Mammary epithelial cell (primary cell): ENCODE results near the gene RNPEPL1.

Source experiments
- CTCF ChIP-seq, 2 donors: IDR thresholded peaks in 1 of 2; conservative IDR thresholded peaks in 1 of 2; 2 replicates each; pipeline ENCODE4 v1.5.1; 2011 to 2012; ENCODE audit warnings: inconsistent platforms in 2 of 2, low read length in 2 of 2, mild to moderate bottlenecking in 2 of 2, control low read depth in 1 of 2, low read depth in 1 of 2; ENCODE audit not compliant: insufficient read depth in 1 of 2; ENCODE audit errors: extremely low read depth in 1 of 2
- EZH2 ChIP-seq: IDR thresholded peaks from 2 replicates; pipeline ENCODE4 v1.6.1; 2012; ENCODE audit warnings: low read length, inconsistent platforms, borderline replicate concordance

GRCh38 chr2:240594511-240595380 lies 26.5 kb downstream of the RNPEPL1 start:
- TF ChIP-seq CTCF (conservative IDR thresholded peaks at IDR 0.05 in 1 of 2, IDR thresholded peaks at IDR 0.05 in 1 of 2; ENCODE audit: extremely low read depth in 1 of 2, insufficient read depth in 1 of 2, low read depth in 1 of 2, low read length in 2 of 2) = no peak
- TF ChIP-seq EZH2 = no peak
